HPDE6-E6E7 (cell line): ENCODE data around the gene TPD52L3.

ENCODE experiments used
- DNase-seq: peaks from one replicate; pipeline ENCODE4 v3.0.0; 2011; ENCODE audit warnings: missing footprints; ENCODE audit errors: extremely low spot score

TPD52L3 gene

DNA sequence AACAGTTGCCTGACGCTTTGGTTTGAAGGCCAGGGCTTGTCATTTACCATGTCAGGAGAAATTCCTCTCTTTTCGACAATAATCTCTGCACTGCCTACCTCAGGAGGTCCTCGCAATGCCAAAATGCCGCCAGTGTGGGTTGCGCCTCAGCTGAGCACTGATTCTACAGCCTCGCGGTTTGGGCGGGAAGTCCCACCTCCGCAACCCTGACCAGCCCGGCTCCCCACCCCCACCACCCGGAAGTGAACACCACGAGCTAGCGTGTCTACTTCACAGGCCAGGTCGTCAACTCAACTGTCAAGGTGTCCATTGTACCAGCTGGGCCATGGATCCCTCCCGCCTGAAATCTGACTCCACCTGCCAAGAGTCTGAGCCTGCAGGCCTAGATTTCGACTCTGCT lies at the start of gene TPD52L3:
Gene TPD52L3 (plus strand): TSS at position 273 of the 400 bp plus-strand sequence. CDS start 221 bp downstream, outside the sequence.
- DNase-seq = no peak

DNA sequence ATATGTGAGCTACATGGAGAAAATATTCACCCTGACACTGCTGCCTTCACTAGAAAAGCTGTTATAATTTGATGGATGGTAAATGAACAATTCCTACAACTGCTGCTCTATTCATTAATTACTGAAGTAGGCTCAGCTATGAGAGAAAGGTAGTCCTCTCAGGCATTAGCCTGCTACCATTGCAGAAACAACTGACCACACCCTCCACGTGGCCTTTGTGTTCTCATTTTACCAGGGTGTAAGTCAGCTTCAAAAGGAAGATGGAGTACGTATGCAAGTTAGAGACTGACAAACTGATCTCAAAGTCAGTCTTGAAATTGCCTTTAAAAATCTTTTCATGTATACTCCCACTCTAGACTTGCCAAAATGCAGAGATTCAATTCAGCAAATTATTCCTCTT lies 26.3 kb upstream of the TPD52L3 start:
- no peak for DNase-seq

DNA sequence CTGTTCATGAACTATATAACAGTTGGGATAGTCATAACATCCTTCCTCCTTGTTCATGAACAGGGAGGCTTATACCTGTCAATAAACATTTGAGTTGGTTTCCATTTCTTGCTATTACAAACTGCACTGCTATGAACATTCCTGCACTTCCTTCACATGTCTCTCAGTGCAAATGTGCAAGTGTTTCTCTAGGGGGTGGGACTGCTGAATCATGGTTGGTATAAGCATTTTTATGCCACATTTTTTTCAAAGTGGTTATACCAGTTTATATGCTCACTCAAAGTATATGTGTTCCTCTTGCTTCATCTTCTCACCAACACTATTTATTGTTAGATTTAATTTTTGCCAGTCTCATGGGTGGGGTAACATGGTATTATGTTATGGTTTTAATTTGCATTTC lies 25.8 kb upstream of the TPD52L3 start:
- DNase-seq = peak; percentile 69

GRCh38 chr9:6304232-6304631 lies 23.9 kb upstream of the TPD52L3 start:
- no peak for DNase-seq

GRCh38 chr9:6305954-6306563 lies 22.1 kb upstream of the TPD52L3 start:
- peak; percentile 42 for DNase-seq

DNA sequence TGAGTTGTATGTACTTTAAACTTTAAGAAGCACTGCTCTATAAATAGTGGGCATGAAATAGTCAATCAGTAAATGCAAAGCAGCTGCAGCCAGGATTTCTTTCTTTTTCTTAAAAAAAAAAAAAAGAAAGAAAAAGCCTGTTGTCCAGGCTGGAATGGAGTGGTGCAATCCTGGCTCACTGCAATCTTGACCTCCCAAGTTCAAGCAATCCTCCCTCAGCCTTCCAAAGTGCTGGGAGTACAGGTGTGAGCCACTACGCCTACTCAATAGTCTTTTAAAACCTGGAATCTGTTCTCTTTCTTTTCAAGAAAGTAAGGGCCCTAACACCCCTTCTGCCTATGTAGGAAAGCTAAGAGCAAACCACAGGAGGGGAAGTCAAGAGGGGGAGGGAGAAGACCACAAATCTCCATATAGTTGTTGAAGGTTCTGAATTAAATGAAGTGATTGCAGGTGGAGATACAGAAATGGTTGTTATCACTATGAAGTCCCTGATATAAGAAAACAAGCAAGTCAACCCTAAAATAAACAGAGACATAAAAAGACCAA lies 20.6 kb upstream of the TPD52L3 start:
- DNase-seq = no peak

- no peak for DNase-seq
Observed at GRCh38 chr9:6330958-6331634, 2.9 kb downstream of the TPD52L3 start.

DNA sequence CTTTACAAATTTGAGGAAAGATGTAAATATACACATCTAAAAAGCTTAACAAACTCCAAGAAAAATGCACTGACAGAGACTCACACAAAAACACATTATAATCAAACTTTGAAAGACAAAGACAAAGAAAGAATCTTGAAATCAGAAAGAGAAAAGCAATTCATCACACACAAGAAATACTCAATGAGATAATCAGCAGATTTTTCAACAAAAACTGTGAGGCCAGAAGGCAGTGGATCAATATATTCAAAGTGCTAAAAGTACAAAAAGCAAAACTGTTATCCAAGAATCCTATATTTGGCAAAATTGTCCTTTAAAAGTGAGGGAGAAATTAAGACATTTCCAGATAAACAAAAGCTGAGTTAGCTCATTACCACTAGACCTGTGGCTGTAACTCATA lies 6.1 kb downstream of the TPD52L3 start:
- no peak for DNase-seq

DNA sequence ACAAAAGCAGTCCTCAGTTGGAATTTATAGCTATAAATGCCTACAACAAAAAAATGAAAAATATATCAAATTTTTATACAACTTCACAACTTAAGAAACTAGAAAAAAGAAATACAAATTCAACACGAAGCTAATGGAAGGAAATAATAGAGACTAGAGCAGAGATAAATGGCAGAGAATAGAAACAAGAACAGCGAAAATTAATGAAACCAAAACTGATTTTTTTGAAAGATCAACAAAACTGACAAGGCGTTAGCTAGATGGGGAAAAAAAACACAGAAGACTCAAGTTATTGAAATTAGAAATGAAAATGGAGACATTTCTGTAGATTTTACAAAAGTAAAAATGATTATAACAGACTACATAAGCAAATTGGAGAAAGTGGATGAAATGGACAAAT lies 20.6 kb downstream of the TPD52L3 start:
- DNase-seq = no peak

GRCh38 chr9:6351737-6352136 lies 23.6 kb downstream of the TPD52L3 start:
- DNase-seq = no peak

- DNase-seq = peak; percentile 46
Observed at GRCh38 chr9:6354072-6354686, 26.0 kb downstream of the TPD52L3 start.

DNA sequence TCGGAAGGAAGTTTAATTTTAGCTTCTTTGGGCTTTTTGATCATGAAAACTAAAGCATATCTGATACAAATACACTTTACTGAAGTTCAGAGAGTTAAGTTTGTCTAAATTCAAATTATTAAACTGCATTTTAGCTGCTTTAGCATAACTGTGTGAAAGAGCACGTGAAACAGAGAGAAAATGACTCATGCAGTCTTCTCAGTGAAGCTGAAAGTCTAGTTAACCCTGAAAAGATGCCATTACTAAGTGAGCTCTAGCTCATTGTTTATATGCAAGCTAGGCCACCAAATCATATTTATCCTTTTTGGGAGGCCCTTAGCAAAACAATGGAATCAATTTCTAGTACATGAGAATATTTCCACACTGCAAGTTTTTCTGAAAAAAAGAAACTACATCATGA lies 27.6 kb downstream of the TPD52L3 start:
- no peak for DNase-seq

- no peak for DNase-seq
Observed at GRCh38 chr9:6356441-6356840, 28.3 kb downstream of the TPD52L3 start.

GRCh38 chr9:6356904-6357303 lies 28.7 kb downstream of the TPD52L3 start:
- no peak for DNase-seq

- no peak for DNase-seq
Observed at GRCh38 chr9:6367128-6367890, 39.1 kb downstream of the TPD52L3 start.

DNA sequence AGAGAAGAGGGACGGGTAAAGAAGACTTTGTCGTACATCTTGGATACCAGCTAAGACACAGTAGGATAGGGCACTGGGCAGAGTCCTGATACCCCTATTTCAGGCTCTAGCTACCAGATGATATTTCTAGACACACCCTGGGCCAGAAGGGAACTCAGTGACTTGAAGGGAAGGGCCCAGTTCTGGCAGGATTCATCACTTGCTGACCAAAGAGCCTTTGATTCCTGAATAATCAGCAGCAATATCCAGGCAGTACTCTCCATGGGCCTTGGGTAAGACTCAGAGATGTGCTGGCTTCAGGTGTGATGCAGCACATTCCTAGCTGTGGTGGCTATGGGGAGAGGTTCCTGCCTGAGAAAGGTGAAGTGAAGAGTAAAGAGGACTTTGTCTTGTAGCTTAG lies 40.7 kb downstream of the TPD52L3 start:
- DNase-seq = no peak
